DOHH2 (cell line): ENCODE results near the gene DRC3.

Experiments used
- EZH2phosphoT487 ChIP-seq: fragments of 200-600 bp; sonication (generic); IDR thresholded peaks from 2 replicates; pipeline ENCODE4 v1.6.1; 2017; ENCODE audit warnings: borderline replicate concordance, mild to moderate bottlenecking, antibody characterized with exemption, low read length, moderate library complexity, mixed read lengths
- TF ChIP-seq, protein P1 (sequence below): fragments of 200-600 bp; sonication (generic); IDR thresholded peaks from one replicate; pipeline ENCODE4 v1.5.1; 2014; ENCODE audit warnings: antibody characterized with exemption, mild to moderate bottlenecking, low read depth, low read length; ENCODE audit not compliant: poor library complexity, severe bottlenecking

DNA sequence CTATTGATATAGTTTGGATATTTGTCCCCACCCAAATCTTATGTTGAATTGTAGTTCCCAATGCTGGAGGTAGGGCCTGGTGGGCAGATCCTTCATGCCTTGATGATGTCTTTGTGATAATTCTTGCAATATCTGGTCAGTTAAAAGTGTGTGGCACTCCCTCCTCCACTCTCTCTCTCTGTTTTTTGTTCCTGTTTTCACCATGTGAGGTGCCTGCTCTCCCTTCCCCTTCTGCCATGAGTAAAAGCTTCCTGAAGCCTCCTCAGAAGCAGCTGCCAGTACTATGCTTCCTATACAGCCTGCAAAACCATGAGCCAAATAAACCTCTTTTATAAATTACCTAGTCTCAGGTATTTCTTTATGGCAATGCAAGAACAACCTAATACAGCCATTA lies 47.8 kb upstream of the DRC3 start:
- TF ChIP-seq, protein P1, sequence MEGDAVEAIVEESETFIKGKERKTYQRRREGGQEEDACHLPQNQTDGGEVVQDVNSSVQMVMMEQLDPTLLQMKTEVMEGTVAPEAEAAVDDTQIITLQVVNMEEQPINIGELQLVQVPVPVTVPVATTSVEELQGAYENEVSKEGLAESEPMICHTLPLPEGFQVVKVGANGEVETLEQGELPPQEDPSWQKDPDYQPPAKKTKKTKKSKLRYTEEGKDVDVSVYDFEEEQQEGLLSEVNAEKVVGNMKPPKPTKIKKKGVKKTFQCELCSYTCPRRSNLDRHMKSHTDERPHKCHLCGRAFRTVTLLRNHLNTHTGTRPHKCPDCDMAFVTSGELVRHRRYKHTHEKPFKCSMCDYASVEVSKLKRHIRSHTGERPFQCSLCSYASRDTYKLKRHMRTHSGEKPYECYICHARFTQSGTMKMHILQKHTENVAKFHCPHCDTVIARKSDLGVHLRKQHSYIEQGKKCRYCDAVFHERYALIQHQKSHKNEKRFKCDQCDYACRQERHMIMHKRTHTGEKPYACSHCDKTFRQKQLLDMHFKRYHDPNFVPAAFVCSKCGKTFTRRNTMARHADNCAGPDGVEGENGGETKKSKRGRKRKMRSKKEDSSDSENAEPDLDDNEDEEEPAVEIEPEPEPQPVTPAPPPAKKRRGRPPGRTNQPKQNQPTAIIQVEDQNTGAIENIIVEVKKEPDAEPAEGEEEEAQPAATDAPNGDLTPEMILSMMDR, result no peak
- TF ChIP-seq EZH2phosphoT487, result no peak
